ENCODE data around the gene SDHA. TPM values are rescaled to one million over a fixed set of nuclear protein-coding genes. Genes with fewer than 3 reads are reported as not detected.
A peak's percentile ranks its signal among the peaks of the same experiment; 100 is the strongest.

SDHA gene
- total and polyA plus RNA-seq, 9 of the 15 experiments (the other 6 are each of a cell fraction or from before 2014, with no cell fraction given) = 82.9 to 191 (median 130) TPM

- H3K27me3 ChIP-seq (ENCODE audit: control insufficient read depth in 2 of 2, insufficient read depth in 2 of 2, low read length in 2 of 2) = peaks cover 43 to 90% of the 10 kb centered on the region in 2 experiments
- 34% methylated on average over 7 of the region's 10 CpGs for WGBS (ENCODE audit: insufficient coverage, low coverage, missing lambda C conversion rate)
- BruUV-seq (replicated peaks) = no TSS peak
- H3K9ac ChIP-seq (ENCODE audit: insufficient read depth in 1 of 2, low read depth in 2 of 2, low read length in 2 of 2) = peak overlapping the region in 1 of 2 experiments; percentile 28; a peak in 1 of 4 replicates
- TF ChIP-seq TGIF2 (CRISPR knock-in tag; IDR thresholded peaks at IDR 0.05) = no peak
- no peak for TF ChIP-seq RBM39 (optimal IDR thresholded peaks at IDR 0.05; ENCODE audit: low read depth, low read length)
- CTCF ChIA-PET (ENCODE audit: low intra/inter-chr PET ratio) = no interaction called here
- H4K20me1 ChIP-seq (replicated peaks; ENCODE audit: control insufficient read depth, insufficient read depth, low read length) = peaks cover 32% of the 10 kb centered on the region
- no peak for ATAC-seq
- H3K9me1 ChIP-seq (ENCODE audit: control insufficient read depth, insufficient read depth, low read length) = no peaks in the 10 kb centered on the region
- no peaks in the 10 kb centered on the region for H3K36me3 ChIP-seq (ENCODE audit: control insufficient read depth, insufficient read depth, low read length)
- no peaks in the 10 kb centered on the region for H3K79me2 ChIP-seq (ENCODE audit: control insufficient read depth, insufficient read depth, low read length)
- H2AFZ ChIP-seq (ENCODE audit: low read depth, low read length) = no peak overlapping the region
- no peak for FAIRE-seq
- intact Hi-C loops (cut with micrococcal nuclease) = loop anchor here (5.0 kb wide), 1 partner anchor 248 kb away; no protein-coding TSS in a partner anchor
- H3K4me2 ChIP-seq (ENCODE audit: insufficient read depth, low read length) = no peak overlapping the region
- no peak overlapping the region for H3K27ac ChIP-seq (ENCODE audit: extremely low read depth, low read depth, low read length)
- H3K4me1 ChIP-seq (replicated peaks in 1 of 2; ENCODE audit: control insufficient read depth in 2 of 2, insufficient read depth in 2 of 2, low read length in 2 of 2) = peaks cover 0 to 61% of the 10 kb centered on the region in 2 experiments; a peak in 2 of 5 replicates
- no peak overlapping the region for H3K4me3 ChIP-seq
- no peak for DNase-seq (ENCODE audit: extremely low read depth in 1 of 4, low spot score in 3 of 4)
- POLR2A ChIA-PET = interaction anchor here (0.7 to 1.4 kb wide), 3 partner anchors 12 to 32 kb away, joined by 3 read pairs; no protein-coding TSS in a partner anchor
- no peaks in the 10 kb centered on the region for H3K9me3 ChIP-seq (replicated peaks; ENCODE audit: control insufficient read depth, insufficient read depth, low read depth, low read length)
- in situ Hi-C loops (cut with MboI) = no loop called here
These were observed 28.6 kb upstream of the SDHA start for GRCh38 chr5:189486-189885.

- ATAC-seq (0 out of 3 replicates have a peak, but pooled peaks have one; percentile 6), DNase-seq (ENCODE audit: extremely low read depth in 1 of 4, low spot score in 3 of 4) (peak in 3 of 4 experiments; percentile 36 to 51 (median 49)), FAIRE-seq (no peak)
- BruUV-seq (replicated peaks) = no TSS peak
- no peak overlapping the region for H2AFZ ChIP-seq (ENCODE audit: low read depth, low read length)
- in situ Hi-C loops (cut with MboI) (no loop called here), intact Hi-C loops (cut with micrococcal nuclease) (loop anchor here (5.0 kb wide), 1 partner anchor 247 kb away; no protein-coding TSS in a partner anchor)
- H3K4me2 ChIP-seq (ENCODE audit: insufficient read depth, low read length) = no peak overlapping the region
- no peak overlapping the region for H3K9ac ChIP-seq (ENCODE audit: insufficient read depth in 1 of 2, low read depth in 2 of 2, low read length in 2 of 2)
- ChIA-PET CTCF (ENCODE audit: low intra/inter-chr PET ratio) (no interaction called here), POLR2A (no interaction called here)
- no peak overlapping the region for H3K4me3 ChIP-seq
- H3K9me1 ChIP-seq (ENCODE audit: control insufficient read depth, insufficient read depth, low read length) = no peaks in the 10 kb centered on the region
- no peaks in the 10 kb centered on the region for H3K79me2 ChIP-seq (ENCODE audit: control insufficient read depth, insufficient read depth, low read length)
- H3K9me3 ChIP-seq (replicated peaks; ENCODE audit: control insufficient read depth, insufficient read depth, low read depth, low read length) = no peaks in the 10 kb centered on the region
- no peak overlapping the region for H3K27ac ChIP-seq (ENCODE audit: extremely low read depth, low read depth, low read length)
- H3K27me3 ChIP-seq (ENCODE audit: control insufficient read depth in 2 of 2, insufficient read depth in 2 of 2, low read length in 2 of 2) = peaks cover 44 to 93% of the 10 kb centered on the region in 2 experiments
- 9% methylated on average over 10 of the region's 11 CpGs for WGBS (ENCODE audit: insufficient coverage, low coverage, missing lambda C conversion rate)
- H3K4me1 ChIP-seq (replicated peaks in 1 of 2; ENCODE audit: control insufficient read depth in 2 of 2, insufficient read depth in 2 of 2, low read length in 2 of 2) = peaks cover 0 to 66% of the 10 kb centered on the region in 2 experiments; a peak in 2 of 5 replicates
- H3K36me3 ChIP-seq (ENCODE audit: control insufficient read depth, insufficient read depth, low read length) = no peaks in the 10 kb centered on the region
- H4K20me1 ChIP-seq (replicated peaks; ENCODE audit: control insufficient read depth, insufficient read depth, low read length) = peaks cover 32% of the 10 kb centered on the region
- no peak for TF ChIP-seq STAT5B (CRISPR knock-in tag; IDR thresholded peaks at IDR 0.05)
- TF ChIP-seq ZFP91 (CRISPR knock-in tag; IDR thresholded peaks at IDR 0.05) = no peak
- no peak for TF ChIP-seq ATF2 (CRISPR knock-in tag; IDR thresholded peaks at IDR 0.05)
- TF ChIP-seq ETV6 (IDR thresholded peaks at IDR 0.05; ENCODE audit: borderline replicate concordance in 1 of 2, low read depth in 2 of 2, low read length in 1 of 2) = no peak
- no peak for TF ChIP-seq ETV6 (CRISPR knock-in tag; IDR thresholded peaks at IDR 0.05; ENCODE audit: borderline replicate concordance)
- TF ChIP-seq PTTG1 (tag; IDR thresholded peaks at IDR 0.05; ENCODE audit: low read depth) = no peak
- TF ChIP-seq CBFB (CRISPR knock-in tag; IDR thresholded peaks at IDR 0.05) = no peak
- no peak for TF ChIP-seq U2AF2 (optimal IDR thresholded peaks at IDR 0.05; ENCODE audit: low read depth, low read length)
- no peak for TF ChIP-seq USF2 (CRISPR knock-in tag; IDR thresholded peaks at IDR 0.05)
These were observed 28.1 kb upstream of the SDHA start for GRCh38 chr5:189976-190365.

Data from K562 (cell line).